HEK293T (cell line): Measurements from ENCODE around the gene MRPS7.

ENCODE experiments used
- CTCF ChIA-PET: fragments of 350-600 bp; formaldehyde crosslinking; extraction: SDS; loops from one replicate; lab custom pipeline; 2021; ENCODE audit warnings: antibody characterized with exemption, inconsistent platforms; lab: Yijun Ruan, JAX
- POLR2A ChIA-PET: fragments of 350-600 bp; formaldehyde crosslinking; extraction: SDS; loops from one replicate; lab custom pipeline; 2020; ENCODE audit warnings: antibody characterized with exemption, inconsistent platforms; lab: Yijun Ruan, JAX
- DNase-seq: peaks from one replicate; pipeline ENCODE4 v3.0.0; 2012; ENCODE audit warnings: mixed read lengths; ENCODE audit errors: extremely low spot score
- ARNT ChIP-seq: fragments of 450-650 bp; IDR thresholded peaks from 2 replicates; pipeline ENCODE4 v1.6.1; 2017; ENCODE audit warnings: mild to moderate bottlenecking
- BHLHE40 ChIP-seq: fragments of 450-650 bp; IDR thresholded peaks from 2 replicates; pipeline ENCODE4 v1.6.1; 2016; ENCODE audit warnings: mild to moderate bottlenecking, moderate library complexity, borderline replicate concordance
- CTBP1 ChIP-seq: fragments of 450-650 bp; IDR thresholded peaks from 2 replicates; pipeline ENCODE4 v1.6.1; 2016; ENCODE audit warnings: borderline replicate concordance
- ELF4 ChIP-seq: fragments of 450-650 bp; IDR thresholded peaks from 2 replicates; pipeline ENCODE4 v1.6.1; 2017; ENCODE audit warnings: antibody characterized with exemption
- FOXA1 ChIP-seq: fragments of 450-650 bp; IDR thresholded peaks from 2 replicates; pipeline ENCODE4 v1.6.1; 2016; ENCODE audit warnings: mild to moderate bottlenecking
- FOXK2 ChIP-seq: fragments of 450-650 bp; IDR thresholded peaks from 2 replicates; pipeline ENCODE4 v1.6.1; 2016; ENCODE audit warnings: mild to moderate bottlenecking
- FOXM1 ChIP-seq: fragments of 450-650 bp; IDR thresholded peaks from 2 replicates; pipeline ENCODE4 v1.6.1; 2017; ENCODE audit warnings: mild to moderate bottlenecking, borderline replicate concordance
- HDGF ChIP-seq: fragments of 450-650 bp; IDR thresholded peaks from 2 replicates; pipeline ENCODE4 v1.6.1; 2017; ENCODE audit warnings: antibody characterized with exemption, borderline replicate concordance
- L3MBTL2 ChIP-seq: fragments of 450-650 bp; conservative IDR thresholded peaks from 2 replicates; pipeline ENCODE4 v1.6.1; 2016; ENCODE audit warnings: mild to moderate bottlenecking
- LEF1 ChIP-seq: fragments of 450-650 bp; IDR thresholded peaks from 2 replicates; pipeline ENCODE4 v1.6.1; 2017; ENCODE audit warnings: mild to moderate bottlenecking, borderline replicate concordance
- NFRKB ChIP-seq: fragments of 450-650 bp; IDR thresholded peaks from 2 replicates; pipeline ENCODE4 v1.6.1; 2016; ENCODE audit warnings: mild to moderate bottlenecking, moderate library complexity
- SP1 ChIP-seq: fragments of 450-650 bp; IDR thresholded peaks from 2 replicates; pipeline ENCODE4 v1.6.1; 2017
- SUZ12 ChIP-seq: fragments of 450-650 bp; IDR thresholded peaks from 2 replicates; pipeline ENCODE4 v1.6.1; 2016; ENCODE audit warnings: mild to moderate bottlenecking
- TARDBP ChIP-seq: fragments of 450-650 bp; IDR thresholded peaks from 2 replicates; pipeline ENCODE4 v1.6.1; 2016
- ZNF384 ChIP-seq: fragments of 450-650 bp; IDR thresholded peaks from 2 replicates; pipeline ENCODE4 v1.6.1; 2016
- TF ChIP-seq, protein P1 (sequence below): fragments of 450-650 bp; IDR thresholded peaks from 2 replicates; pipeline ENCODE4 v1.6.1; 2016

The MRPS7 gene

DNA sequence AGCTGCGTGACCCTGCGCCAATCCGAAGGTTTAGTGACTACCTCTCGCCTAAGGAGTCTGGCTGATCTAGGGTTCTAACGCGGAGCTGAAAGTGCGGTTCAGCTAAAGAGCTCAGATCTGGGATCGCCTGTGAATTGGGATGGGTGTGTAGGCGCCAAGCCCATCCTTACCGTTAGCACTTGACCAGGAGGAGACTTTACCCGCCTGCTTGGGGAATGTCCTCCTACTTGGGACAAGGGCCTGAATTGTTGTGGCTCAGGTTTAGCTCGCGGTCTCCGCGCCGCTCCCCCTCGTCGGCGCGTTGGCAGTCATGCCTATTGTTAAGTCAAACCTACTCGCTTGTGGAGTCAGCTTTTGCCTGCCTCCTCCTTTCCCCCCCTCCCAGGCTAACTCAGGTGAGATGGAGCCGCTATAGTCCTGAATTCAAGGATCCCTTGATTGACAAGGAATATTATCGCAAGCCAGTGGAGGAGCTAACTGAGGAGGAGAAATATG, 480 bp downstream of the MRPS7 start:
- no peak for TF ChIP-seq LEF1
- TF ChIP-seq ZNF384: no peak
- no peak for TF ChIP-seq CTBP1
- TF ChIP-seq FOXK2: no peak
- TF ChIP-seq, protein P1, sequence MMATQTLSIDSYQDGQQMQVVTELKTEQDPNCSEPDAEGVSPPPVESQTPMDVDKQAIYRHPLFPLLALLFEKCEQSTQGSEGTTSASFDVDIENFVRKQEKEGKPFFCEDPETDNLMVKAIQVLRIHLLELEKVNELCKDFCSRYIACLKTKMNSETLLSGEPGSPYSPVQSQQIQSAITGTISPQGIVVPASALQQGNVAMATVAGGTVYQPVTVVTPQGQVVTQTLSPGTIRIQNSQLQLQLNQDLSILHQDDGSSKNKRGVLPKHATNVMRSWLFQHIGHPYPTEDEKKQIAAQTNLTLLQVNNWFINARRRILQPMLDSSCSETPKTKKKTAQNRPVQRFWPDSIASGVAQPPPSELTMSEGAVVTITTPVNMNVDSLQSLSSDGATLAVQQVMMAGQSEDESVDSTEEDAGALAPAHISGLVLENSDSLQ: no peak
- no peak for TF ChIP-seq HDGF
- TF ChIP-seq SUZ12: no peak
- no peak for TF ChIP-seq ELF4
- TF ChIP-seq TARDBP: no peak
- TF ChIP-seq FOXA1: no peak
- ChIA-PET POLR2A (interaction anchor here (0.5 to 4.4 kb wide), 18 partner anchors 10 to 227 kb away, joined by 3 to 120 read pairs (median 6); partner anchors contain the start of genes GRB2, MIF4GD, NUP85 and SLC25A19), CTCF (interaction anchor here (0.6 to 4.3 kb wide), 5 partner anchors 9 to 30 kb away, joined by 4 to 26 read pairs (median 8); partner anchors contain the start of gene MIF4GD)
- peak; percentile 29 for DNase-seq

DNA sequence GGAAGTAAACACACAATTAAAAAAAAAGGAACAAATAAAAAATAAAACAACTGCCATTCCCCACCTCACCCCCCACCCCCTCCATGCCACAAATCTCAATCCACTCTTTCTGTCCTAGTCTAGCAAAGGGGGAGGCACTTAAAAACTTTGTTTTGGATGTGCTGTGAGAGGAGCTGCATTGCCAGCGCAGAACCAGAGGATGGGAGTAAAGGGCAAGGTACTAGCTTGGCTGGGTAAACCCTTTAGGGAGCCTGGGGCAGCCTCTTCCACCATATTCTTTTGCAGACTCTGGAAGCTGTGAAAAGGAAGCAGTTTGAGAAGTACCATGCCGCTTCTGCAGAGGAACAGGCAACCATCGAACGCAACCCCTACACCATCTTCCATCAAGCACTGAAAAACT, 1.4 kb downstream of the MRPS7 start:
- no peak for TF ChIP-seq NFRKB
- CTCF ChIA-PET: interaction anchor here (1.1 to 4.3 kb wide), 2 partner anchors 8 to 23 kb away, joined by 8 to 26 read pairs; partner anchors contain the start of gene MIF4GD
- POLR2A ChIA-PET: interaction anchor here (0.7 to 4.4 kb wide), 7 partner anchors 9 to 275 kb away, joined by 3 to 120 read pairs (median 6); partner anchors contain the start of genes CDR2L, MIF4GD, NUP85 and SLC25A19
- DNase-seq: no peak

DNA sequence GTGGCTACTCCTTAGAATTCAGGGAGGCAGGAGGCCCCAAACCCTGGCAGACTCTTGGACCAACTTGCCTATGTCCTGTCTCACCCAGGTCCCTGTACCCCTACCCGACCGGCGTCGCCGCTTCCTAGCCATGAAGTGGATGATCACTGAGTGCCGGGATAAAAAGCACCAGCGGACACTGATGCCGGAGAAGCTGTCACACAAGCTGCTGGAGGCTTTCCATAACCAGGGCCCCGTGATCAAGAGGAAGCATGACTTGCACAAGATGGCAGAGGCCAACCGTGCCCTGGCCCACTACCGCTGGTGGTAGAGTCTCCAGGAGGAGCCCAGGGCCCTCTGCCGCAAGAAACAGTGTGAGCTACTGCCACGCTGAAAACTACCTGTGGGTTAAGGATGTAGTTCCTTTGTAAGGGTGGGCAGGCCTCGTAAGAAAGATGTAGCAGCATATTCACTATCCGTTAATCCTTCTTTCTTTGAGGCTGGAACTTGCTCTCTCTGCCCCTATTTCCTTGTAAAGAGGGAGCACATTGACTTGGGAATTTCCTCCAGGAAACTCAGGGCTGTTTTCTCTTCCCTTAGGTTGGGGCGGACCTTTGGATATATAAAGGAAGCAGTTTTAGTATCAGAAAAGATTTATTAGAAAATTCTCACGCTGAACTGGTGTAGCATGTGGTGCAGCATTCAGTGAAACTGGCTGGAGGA, 4.1 kb downstream of the MRPS7 start:
- ChIA-PET CTCF (no interaction called here), POLR2A (interaction anchor here (0.8 to 2.4 kb wide), 4 partner anchors 16 to 41 kb away, joined by 3 to 11 read pairs (median 3); partner anchors contain the start of gene SLC25A19)
- no peak for TF ChIP-seq NFRKB
- no peak for TF ChIP-seq HDGF
- no peak for TF ChIP-seq ARNT
- TF ChIP-seq CTBP1: no peak
- TF ChIP-seq ELF4: no peak
- no peak for TF ChIP-seq LEF1
- TF ChIP-seq BHLHE40: no peak
- no peak for TF ChIP-seq TARDBP
- TF ChIP-seq FOXK2: no peak
- TF ChIP-seq L3MBTL2: no peak
- TF ChIP-seq SUZ12: no peak
- no peak for DNase-seq

DNA sequence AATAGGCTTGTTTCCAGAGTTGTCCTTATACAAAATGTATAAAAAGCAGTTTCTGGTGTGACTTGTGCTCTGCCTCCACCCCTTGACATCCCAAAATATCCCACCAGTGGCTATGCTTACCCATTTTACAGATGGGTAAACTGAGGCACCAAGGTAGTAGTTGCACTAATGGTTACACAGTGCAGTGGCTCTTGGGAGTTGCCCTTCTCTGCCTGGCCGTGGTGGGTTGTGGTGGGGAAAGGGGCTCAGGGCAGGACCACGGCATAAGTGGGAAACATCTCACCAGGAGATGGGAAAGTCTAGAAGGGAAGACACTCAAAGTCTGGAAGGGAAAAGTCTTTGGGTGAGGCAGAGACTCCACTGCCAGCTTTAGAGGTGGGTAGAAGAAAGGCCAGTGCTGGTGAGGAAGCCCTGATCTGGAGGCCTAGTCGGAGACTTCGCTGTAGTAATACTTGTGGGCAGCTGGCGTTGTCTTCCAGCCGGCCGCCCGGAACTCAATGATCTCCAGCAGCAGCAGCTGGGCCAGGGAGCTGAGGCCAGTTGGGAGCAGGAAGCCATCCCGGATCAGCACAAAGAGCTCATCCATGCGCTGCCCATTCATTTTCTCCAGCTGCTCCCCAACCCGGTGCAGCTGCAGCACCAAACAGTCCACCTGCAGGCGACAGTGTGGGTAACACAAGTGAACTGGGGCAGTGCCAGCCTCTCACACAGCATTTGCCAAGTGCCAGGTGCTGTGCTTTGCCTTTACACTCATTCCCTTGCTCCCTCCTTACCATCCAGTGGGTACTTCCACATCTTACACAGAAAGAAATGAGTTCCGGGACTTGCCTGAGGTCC, 4.9 kb downstream of the MRPS7 start:
- no peak for DNase-seq
- ChIA-PET CTCF (no interaction called here), POLR2A (interaction anchor here (0.7 to 2.4 kb wide), 5 partner anchors 11 to 139 kb away, joined by 3 to 11 read pairs (median 3); partner anchors contain the start of genes GRB2 and SLC25A19)
- TF ChIP-seq FOXM1 (no peak), HDGF (no peak), SP1 (no peak), BHLHE40 (no peak), FOXA1 (no peak), LEF1 (no peak), FOXK2 (no peak), SUZ12 (no peak), ZNF384 (no peak), L3MBTL2 (no peak), ELF4 (no peak), CTBP1 (no peak), NFRKB (no peak), ARNT (no peak), TARDBP (no peak)
- TF ChIP-seq, protein P1: no peak

DNA sequence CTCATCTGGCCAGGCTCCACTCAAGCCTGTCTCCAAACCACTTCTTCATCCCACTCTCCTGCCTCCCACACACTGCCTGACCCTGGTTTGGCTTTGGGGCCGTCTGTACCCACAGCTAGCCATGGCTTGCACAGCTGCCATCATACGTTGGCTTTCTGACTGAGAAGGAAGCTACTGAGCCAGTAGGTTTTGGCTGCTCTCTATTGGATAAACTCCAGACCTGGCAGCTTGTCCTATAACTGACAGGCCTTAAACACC, 5.4 kb downstream of the MRPS7 start:
- POLR2A ChIA-PET: interaction anchor here (0.7 to 2.4 kb wide), 4 partner anchors 11 to 139 kb away, joined by 3 to 11 read pairs (median 5); partner anchors contain the start of genes GRB2 and SLC25A19
- no peak for TF ChIP-seq ELF4
- no peak for TF ChIP-seq NFRKB
- no peak for TF ChIP-seq CTBP1
- TF ChIP-seq TARDBP: no peak
- TF ChIP-seq FOXK2: no peak
- TF ChIP-seq HDGF: no peak
- TF ChIP-seq ZNF384: no peak
- no peak for TF ChIP-seq L3MBTL2
- TF ChIP-seq SP1: no peak
- TF ChIP-seq, protein P1: no peak
- TF ChIP-seq FOXM1: no peak
- TF ChIP-seq ARNT: no peak
- no peak for TF ChIP-seq LEF1
- no peak for TF ChIP-seq SUZ12
- TF ChIP-seq BHLHE40: no peak
- no peak for TF ChIP-seq FOXA1
- CTCF ChIA-PET: no interaction called here
- DNase-seq: no peak
